ENCODE results near the gene MAFF.

DNA sequence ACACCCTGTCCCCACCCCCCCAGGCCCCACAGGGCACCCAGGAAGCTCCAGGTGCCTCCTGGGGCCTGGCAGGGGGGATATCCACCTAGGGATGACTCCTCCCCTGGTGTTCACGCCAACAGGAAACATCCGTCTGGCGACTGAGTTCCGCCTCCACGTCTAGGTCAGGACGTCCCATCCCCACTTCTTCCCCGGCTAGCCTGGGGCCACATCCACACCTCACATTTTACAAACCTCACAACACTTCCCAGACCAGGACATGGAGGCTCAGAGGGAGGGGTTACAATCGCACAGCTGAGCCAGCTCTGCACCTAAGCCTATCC is 21.0 kb downstream of the MAFF start:
- TF ChIP-seq, protein P1, sequence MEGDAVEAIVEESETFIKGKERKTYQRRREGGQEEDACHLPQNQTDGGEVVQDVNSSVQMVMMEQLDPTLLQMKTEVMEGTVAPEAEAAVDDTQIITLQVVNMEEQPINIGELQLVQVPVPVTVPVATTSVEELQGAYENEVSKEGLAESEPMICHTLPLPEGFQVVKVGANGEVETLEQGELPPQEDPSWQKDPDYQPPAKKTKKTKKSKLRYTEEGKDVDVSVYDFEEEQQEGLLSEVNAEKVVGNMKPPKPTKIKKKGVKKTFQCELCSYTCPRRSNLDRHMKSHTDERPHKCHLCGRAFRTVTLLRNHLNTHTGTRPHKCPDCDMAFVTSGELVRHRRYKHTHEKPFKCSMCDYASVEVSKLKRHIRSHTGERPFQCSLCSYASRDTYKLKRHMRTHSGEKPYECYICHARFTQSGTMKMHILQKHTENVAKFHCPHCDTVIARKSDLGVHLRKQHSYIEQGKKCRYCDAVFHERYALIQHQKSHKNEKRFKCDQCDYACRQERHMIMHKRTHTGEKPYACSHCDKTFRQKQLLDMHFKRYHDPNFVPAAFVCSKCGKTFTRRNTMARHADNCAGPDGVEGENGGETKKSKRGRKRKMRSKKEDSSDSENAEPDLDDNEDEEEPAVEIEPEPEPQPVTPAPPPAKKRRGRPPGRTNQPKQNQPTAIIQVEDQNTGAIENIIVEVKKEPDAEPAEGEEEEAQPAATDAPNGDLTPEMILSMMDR (IDR thresholded peaks at IDR 0.05): no peak
- TF ChIP-seq HMGA2 (CRISPR knock-in tag; IDR thresholded peaks at IDR 0.05): no peak
- no peak for TF ChIP-seq TEAD1 (CRISPR knock-in tag; IDR thresholded peaks at IDR 0.05)
- TF ChIP-seq SP1 (CRISPR knock-in tag; conservative IDR thresholded peaks at IDR 0.05): no peak
